Immature natural killer cell (primary cell): Measurements from ENCODE around the gene UFC1. TPM values are rescaled to one million over a fixed set of nuclear protein-coding genes. Genes with fewer than 3 reads are reported as not detected.

Experiments
- DNase-seq, 3 donors: peaks; one replicate each; pipeline ENCODE4 v3.0.0; 2022; ENCODE audit warnings: mixed read lengths in 1 of 3
- H3K27ac Mint-ChIP-seq, 6 donors: one replicate each; pipeline ENCODE4 v1.8.0; 2020; ENCODE audit warnings: mixed read lengths in 6 of 6, mild to moderate bottlenecking in 5 of 6, inconsistent platforms in 4 of 6, moderate library complexity in 3 of 6
- H3K27me3 Mint-ChIP-seq, 3 donors: one replicate each; pipeline ENCODE4 v1.8.0; 2020 to 2021; ENCODE audit warnings: low read depth in 3 of 3, mild to moderate bottlenecking in 3 of 3, mixed read lengths in 3 of 3, moderate library complexity in 3 of 3, inconsistent platforms in 1 of 3
- H3K36me3 Mint-ChIP-seq, 3 donors: one replicate each; pipeline ENCODE4 v1.8.0; 2020; ENCODE audit warnings: mixed read lengths in 3 of 3, inconsistent platforms in 2 of 3, mild to moderate bottlenecking in 2 of 3
- H3K4me1 Mint-ChIP-seq, 2 donors: one replicate each; pipeline ENCODE4 v1.8.0; 2020; ENCODE audit warnings: inconsistent platforms in 2 of 2, mild to moderate bottlenecking in 2 of 2, mixed read lengths in 2 of 2, moderate library complexity in 1 of 2
- H3K4me3 Mint-ChIP-seq, 5 donors: one replicate each; pipeline ENCODE4 v1.8.0; 2020; ENCODE audit warnings: mild to moderate bottlenecking in 5 of 5, mixed read lengths in 5 of 5, inconsistent platforms in 3 of 5, moderate library complexity in 3 of 5
- H3K9me3 Mint-ChIP-seq, 6 donors: one replicate each; pipeline ENCODE4 v1.8.0; 2020; ENCODE audit warnings: mild to moderate bottlenecking in 6 of 6, mixed read lengths in 6 of 6, inconsistent platforms in 4 of 6, moderate library complexity in 3 of 6
- polyA plus RNA-seq, 3 donors: library from polyadenylated mRNA; unstranded; fragments of 300-500 nt; fragmentation: Illumina TruSeq; gene quantifications; one replicate each; pipeline ENCODE4 v1.2.3, GENCODE V29; 2021

UFC1 gene
- polyA plus RNA-seq, 3 donors from 2014 or later, result 174 to 219 (median 186) TPM

DNA sequence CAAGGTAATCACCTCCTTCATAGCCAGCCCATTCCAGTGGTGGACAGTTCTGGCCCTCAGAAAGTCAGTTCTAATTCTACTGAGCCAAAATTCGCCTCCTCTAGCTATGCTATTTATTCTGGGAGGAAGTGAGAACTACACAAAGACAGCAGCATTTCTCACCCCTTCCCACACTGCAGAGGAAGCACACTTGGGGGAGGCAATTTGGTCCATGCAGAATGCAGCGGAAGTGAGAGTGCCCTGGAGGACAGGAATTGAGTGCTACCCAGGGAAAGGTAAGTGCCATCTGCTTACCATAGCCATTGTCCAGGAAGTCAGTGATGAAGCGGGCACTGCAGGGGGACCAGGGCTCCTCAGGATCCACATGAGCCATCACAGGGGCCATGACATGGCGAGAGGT, 41.4 kb downstream of the UFC1 start:
- peak; percentile 32 to 39 (median 33) for DNase-seq
- H3K4me3 Mint-ChIP-seq, result peak overlapping the region; percentile 53 to 87 (median 84)
- peak overlapping the region; percentile 87 to 97 (median 94) for H3K27ac Mint-ChIP-seq
- H3K4me1 Mint-ChIP-seq, result peaks cover 47 to 64% of the 10 kb centered on the region in 2 donors
- H3K36me3 Mint-ChIP-seq, result peaks cover 0 to 3% (median 0%) of the 10 kb centered on the region in 3 donors
- H3K27me3 Mint-ChIP-seq, result peaks cover 0 to 6% (median 2%) of the 10 kb centered on the region in 3 donors
- H3K9me3 Mint-ChIP-seq, result no peaks in the 10 kb centered on the region

DNA sequence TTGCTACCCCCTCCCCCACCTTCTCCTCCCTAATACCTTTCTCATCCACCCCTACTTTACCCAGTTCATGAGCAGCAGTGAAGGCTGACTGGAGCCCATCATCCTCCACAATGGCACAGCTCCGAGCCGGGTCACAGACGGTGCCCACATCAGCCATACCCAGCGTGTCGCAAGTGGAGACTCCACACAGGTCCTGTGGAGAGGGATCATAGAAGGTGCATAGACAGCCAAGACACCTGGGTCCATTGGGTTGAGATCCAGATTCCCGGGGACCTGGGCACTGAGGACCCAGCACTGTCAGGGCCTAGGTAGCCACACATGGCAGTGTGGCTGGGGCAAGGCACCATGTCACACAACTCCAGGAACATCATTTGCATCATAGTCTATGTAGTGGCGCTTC, 42.3 kb downstream of the UFC1 start:
- Mint-ChIP-seq H3K27me3 (peaks cover 0 to 6% (median 4%) of the 10 kb centered on the region in 3 donors), H3K27ac (peak overlapping the region; percentile 12 to 97 (median 79)), H3K36me3 (peaks cover 0 to 3% (median 0%) of the 10 kb centered on the region in 3 donors), H3K4me1 (peaks cover 57 to 71% of the 10 kb centered on the region in 2 donors), H3K9me3 (no peaks in the 10 kb centered on the region), H3K4me3 (peak overlapping the region in 1 of 5 donors; percentile 51)
- DNase-seq, result no peak

DNA sequence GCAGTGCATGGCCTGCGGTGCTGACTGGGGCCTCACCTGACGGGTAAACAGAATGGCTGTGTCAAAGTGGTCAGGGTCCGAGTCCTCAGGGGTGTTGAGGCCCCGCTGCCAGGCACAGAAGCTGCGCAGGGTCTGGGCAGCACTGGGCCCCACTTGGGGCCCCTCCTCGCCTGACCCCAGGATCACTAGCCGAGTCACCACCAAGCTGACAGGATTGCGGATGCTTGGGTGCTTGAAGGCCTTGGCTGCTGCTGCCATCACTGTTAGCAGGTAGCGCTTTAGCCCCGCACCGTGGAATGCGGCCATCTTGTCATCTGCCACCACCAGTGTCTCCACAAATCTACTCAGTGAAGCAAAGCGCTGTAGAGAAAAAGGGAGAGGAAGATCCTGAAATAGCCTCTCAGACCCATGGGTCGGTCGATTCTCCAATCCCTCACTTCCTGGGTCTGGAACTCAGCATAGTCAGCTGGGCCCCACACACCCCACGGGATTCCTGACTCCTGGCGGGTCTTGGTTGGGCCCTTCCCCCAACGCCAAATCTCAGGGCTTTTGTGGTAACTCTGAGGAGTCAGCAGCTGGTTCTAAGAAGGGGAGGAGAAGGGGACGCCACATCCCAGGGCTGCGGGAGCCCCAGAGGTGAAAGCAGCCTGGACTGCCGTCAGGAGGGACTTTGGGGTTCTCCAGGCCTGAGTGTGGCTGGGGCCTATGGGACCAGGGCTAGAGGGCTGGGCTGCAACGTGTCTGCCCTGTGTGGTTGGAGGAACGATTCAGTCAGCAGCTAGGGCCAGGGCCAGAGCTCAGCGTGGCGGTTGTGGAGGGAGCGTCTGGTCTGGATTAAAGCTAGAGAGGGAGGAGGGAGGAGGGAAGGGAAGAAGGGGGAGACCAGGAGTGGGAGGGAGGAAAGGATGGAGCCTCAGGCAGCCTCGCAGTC, 43.0 kb downstream of the UFC1 start:
- H3K27me3 Mint-ChIP-seq, result peaks cover 0 to 7% (median 4%) of the 10 kb centered on the region in 3 donors
- H3K36me3 Mint-ChIP-seq, result peaks cover 0 to 3% (median 0%) of the 10 kb centered on the region in 3 donors
- H3K27ac Mint-ChIP-seq, result peak overlapping the region in 3 of 6 donors; percentile 16 to 87 (median 31)
- no peak overlapping the region for H3K4me3 Mint-ChIP-seq
- peaks cover 63 to 75% of the 10 kb centered on the region in 2 donors for H3K4me1 Mint-ChIP-seq
- no peak for DNase-seq
- H3K9me3 Mint-ChIP-seq, result no peaks in the 10 kb centered on the region

DNA sequence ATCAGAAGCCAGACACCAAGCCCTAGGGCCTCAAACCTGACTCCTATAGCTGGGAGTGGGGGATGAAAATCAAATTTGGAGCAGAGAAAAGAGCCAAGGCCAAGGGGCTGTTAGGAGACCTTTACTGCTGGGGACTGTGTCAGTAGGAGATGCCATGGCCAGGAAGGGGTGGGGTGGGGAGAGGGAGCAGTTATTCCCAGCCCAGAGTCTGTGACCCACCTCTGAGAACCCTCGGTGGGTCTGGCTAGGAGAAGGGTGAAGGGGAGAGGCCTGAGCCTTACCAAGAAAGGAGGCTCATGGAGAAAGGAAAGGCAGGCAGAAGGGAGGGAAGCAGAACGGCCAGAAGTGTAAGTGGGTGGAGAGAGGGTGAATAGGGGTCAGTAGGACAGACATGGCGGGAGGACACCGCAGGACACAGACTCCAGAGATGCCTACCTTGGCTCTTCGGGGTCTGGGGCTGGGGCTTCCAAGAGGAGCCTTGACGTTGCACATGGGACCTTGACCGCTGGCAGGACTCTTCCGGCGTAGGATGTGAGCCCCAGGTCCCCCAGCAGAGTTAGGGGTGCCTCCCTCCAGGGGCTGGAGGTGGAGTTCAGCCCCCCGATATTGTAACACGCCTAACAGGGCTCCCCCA, 43.9 kb downstream of the UFC1 start:
- Mint-ChIP-seq H3K36me3 (peaks cover 0 to 3% (median 0%) of the 10 kb centered on the region in 3 donors), H3K4me1 (peaks cover 63 to 75% of the 10 kb centered on the region in 2 donors), H3K4me3 (no peak overlapping the region), H3K27ac (peak overlapping the region in 1 of 6 donors; percentile 31), H3K9me3 (no peaks in the 10 kb centered on the region), H3K27me3 (peaks cover 0 to 8% (median 5%) of the 10 kb centered on the region in 3 donors)
- DNase-seq, result no peak

DNA sequence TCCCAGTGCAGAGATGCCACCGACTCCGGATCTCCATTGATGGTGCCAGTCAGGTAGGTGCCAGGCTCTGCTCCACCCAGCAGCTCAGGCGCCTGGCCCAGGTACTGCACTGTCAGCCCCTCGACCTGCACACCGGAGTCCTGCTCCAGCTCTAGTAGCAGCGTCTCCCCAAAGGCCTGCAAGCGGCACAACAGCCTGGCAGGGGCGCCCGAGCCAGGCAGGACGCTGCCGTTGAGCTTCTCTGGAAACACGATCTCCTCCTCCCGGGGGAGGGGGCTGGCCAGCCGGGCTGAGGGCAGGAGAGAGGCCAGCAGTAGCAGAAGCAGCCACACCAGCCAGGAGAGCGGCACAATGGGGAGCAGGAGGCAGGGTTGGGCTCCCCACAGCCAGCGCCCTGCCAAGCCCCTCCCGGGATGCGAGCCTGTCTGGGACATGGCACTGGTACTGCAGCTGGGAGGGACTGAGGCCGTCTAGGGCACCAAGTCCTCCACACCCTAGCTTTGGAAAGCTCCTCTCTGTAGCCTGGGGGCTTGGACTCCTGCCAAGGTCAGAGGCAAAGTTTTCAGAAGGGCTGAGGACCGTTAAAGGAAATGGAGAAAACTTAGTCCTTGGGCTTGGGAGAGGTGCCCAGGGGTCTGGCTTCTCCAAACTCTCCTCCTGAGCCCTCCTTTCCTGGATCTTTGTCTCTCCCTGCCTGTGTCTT, 44.6 kb downstream of the UFC1 start:
- Mint-ChIP-seq H3K27me3 (peaks cover 0 to 8% (median 5%) of the 10 kb centered on the region in 3 donors), H3K36me3 (peaks cover 0 to 3% (median 0%) of the 10 kb centered on the region in 3 donors), H3K27ac (peak overlapping the region in 1 of 6 donors; percentile 41), H3K4me3 (no peak overlapping the region), H3K4me1 (peaks cover 63 to 73% of the 10 kb centered on the region in 2 donors), H3K9me3 (no peaks in the 10 kb centered on the region)
- no peak for DNase-seq

DNA sequence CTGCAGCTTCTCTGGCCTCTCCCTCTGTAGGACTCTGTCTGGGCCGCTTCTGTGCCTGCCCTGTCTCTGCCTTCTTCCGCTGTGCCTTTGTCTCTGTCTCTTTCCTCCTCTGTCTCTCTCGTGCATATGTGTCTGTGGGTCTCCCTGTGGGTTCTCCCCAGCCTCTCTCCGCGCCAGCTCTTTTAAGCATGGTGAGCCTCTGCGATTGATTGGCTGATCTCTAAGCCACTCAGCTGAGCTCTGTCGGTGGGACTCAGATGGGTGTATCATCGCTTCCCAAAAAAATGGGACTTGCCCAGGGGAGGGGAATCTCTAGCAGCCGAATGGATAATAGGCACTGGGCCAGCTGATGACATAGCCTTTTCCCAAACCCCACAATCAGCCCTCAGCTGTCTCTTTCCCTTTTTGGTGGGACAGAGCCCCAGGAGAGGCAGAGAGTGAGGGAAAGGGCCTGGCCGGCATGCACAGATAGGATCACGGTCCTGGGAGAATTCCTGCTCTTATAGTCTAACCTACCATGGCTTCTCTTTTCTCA, 45.2 kb downstream of the UFC1 start, which contains the start of gene ADAMTS4:
Gene ADAMTS4, minus strand, starts transcription at position 158 of the 535 bp plus-strand sequence. CDS start 427 bp downstream, outside the sequence.
- Mint-ChIP-seq H3K36me3 (peaks cover 0 to 4% (median under 1%) of the 10 kb centered on the region in 3 donors), H3K9me3 (no peaks in the 10 kb centered on the region), H3K27me3 (peaks cover 0 to 8% (median 5%) of the 10 kb centered on the region in 3 donors), H3K4me3 (peak within 1 kb of the TSS in 2 of 5 donors; percentile 5 to 44), H3K27ac (peak within 1 kb of the TSS in 3 of 6 donors; percentile 20 to 96 (median 41)), H3K4me1 (peaks cover 63 to 75% of the 10 kb centered on the region in 2 donors)
- DNase-seq, result no peak

DNA sequence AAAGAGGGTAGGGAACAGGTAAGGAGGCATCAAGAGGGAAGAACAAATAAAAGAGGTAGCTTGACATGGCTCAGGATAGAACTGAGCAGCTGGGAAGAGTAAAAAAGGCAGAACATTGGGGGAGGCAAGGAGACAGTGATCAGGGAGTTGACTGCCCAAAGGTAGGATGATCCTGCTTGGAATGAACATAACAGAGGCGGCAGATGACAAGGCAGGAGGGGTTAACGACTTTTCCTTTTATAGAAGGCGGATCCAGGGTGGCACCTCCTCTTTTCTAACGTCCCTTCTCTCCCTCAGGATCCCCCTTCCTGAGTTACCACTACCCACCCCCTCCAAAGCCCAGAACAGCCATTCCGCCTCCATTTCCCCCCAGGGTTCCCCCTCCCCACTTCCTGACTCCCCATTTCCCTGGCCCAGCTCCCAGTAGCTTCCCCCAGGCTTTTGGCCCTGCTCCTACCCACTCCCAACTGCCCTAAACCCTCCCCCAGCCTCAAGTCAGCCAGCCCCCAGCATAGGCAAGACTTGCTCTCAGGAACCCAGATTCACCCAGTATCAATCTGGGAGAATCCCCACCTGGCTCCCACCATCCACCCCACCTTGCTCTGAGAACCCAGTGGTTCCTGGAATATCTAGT, 45.8 kb downstream of the UFC1 start:
- peak overlapping the region in 4 of 6 donors; percentile 83 to 98 (median 96) for H3K27ac Mint-ChIP-seq
- no peak for DNase-seq
- H3K4me1 Mint-ChIP-seq, result peaks cover 63 to 76% of the 10 kb centered on the region in 2 donors
- H3K36me3 Mint-ChIP-seq, result peaks cover 6 to 10% (median 7%) of the 10 kb centered on the region in 3 donors
- H3K9me3 Mint-ChIP-seq, result no peaks in the 10 kb centered on the region
- H3K4me3 Mint-ChIP-seq, result peak overlapping the region in 2 of 5 donors; percentile 5 to 44
- peaks cover 0 to 8% (median 5%) of the 10 kb centered on the region in 3 donors for H3K27me3 Mint-ChIP-seq

DNA sequence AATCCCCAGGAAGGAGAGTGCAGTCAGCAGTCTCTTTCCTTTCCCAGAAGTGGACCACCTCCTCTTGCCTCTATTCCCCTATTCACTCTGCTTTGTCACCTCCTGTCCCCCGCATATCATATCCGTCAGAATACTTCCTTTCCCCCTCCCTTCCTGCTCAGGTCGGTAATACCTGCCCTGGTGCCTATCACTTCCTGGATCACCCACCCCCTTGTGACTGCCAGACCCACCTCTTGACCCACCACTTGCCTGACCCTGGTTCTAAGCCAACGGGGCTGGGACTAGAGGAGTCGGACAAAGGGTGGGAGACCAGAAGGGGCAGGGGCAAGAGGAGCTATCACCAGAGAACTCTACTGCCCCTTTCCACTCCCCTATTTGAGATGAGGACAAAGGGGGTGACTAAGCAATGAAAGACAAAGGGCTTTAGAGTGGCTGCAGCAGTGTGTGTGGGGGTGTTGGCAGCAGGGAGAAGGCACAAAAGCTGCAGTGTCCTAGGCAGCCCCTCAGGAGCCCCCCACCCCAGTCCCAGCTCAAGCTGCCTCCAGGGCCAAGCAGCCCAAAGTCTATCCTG, 46.7 kb downstream of the UFC1 start:
- peaks cover 6 to 14% (median 7%) of the 10 kb centered on the region in 3 donors for H3K36me3 Mint-ChIP-seq
- DNase-seq, result no peak
- H3K27ac Mint-ChIP-seq, result peak overlapping the region; percentile 83 to 98 (median 96)
- peaks cover 62 to 75% of the 10 kb centered on the region in 2 donors for H3K4me1 Mint-ChIP-seq
- peak overlapping the region in 4 of 5 donors; percentile 3 to 94 (median 48) for H3K4me3 Mint-ChIP-seq
- no peaks in the 10 kb centered on the region for H3K9me3 Mint-ChIP-seq
- peaks cover 0 to 8% (median 5%) of the 10 kb centered on the region in 3 donors for H3K27me3 Mint-ChIP-seq

DNA sequence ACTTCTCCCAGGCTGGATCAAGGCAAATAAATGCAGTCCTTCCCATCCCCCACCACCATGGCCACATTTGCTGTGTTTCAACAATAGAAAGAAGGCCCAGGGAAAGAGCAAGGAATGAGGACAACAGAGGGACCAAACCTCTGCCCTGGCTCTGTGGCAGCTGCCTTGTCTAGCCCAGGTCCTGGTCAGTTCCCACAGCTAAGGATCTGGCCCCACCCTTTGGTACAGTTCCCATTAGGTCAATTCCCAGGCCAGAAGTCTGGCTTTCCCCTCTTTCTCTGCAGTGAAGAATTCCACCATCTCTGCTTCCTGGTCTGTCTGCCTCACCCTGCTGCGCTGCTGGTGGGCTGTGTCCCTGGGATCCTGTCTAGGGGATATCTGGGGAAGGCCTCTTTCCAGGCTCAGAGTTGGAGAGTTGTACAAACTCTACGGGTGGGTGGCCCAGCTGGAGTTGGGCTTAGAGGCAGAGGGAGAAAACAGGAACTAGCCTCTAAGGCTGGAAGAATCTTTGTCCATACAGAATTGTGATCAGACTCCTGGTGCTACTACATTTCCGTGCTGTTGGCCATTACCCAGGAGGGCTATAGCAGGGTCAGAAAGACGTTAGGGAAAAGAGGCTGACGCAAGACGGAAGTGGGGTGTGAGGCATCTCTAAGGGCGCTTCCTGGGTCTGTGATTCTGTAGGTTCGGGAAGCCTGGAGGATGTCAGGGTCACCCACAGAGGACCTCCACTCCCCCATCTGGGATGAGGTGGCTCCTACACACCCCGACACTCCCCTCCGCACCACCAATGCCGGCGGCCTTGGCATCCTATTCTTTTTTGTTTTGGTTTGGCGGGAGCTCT, 47.4 kb downstream of the UFC1 start:
- H3K4me3 Mint-ChIP-seq, result peak overlapping the region; percentile 94 to 96 (median 94)
- peaks cover 6 to 20% (median 10%) of the 10 kb centered on the region in 3 donors for H3K36me3 Mint-ChIP-seq
- peaks cover 62 to 73% of the 10 kb centered on the region in 2 donors for H3K4me1 Mint-ChIP-seq
- peaks cover 0 to 8% (median 5%) of the 10 kb centered on the region in 3 donors for H3K27me3 Mint-ChIP-seq
- H3K27ac Mint-ChIP-seq, result peak overlapping the region; percentile 96 to 98 (median 98)
- no peak for DNase-seq
- H3K9me3 Mint-ChIP-seq, result no peaks in the 10 kb centered on the region

DNA sequence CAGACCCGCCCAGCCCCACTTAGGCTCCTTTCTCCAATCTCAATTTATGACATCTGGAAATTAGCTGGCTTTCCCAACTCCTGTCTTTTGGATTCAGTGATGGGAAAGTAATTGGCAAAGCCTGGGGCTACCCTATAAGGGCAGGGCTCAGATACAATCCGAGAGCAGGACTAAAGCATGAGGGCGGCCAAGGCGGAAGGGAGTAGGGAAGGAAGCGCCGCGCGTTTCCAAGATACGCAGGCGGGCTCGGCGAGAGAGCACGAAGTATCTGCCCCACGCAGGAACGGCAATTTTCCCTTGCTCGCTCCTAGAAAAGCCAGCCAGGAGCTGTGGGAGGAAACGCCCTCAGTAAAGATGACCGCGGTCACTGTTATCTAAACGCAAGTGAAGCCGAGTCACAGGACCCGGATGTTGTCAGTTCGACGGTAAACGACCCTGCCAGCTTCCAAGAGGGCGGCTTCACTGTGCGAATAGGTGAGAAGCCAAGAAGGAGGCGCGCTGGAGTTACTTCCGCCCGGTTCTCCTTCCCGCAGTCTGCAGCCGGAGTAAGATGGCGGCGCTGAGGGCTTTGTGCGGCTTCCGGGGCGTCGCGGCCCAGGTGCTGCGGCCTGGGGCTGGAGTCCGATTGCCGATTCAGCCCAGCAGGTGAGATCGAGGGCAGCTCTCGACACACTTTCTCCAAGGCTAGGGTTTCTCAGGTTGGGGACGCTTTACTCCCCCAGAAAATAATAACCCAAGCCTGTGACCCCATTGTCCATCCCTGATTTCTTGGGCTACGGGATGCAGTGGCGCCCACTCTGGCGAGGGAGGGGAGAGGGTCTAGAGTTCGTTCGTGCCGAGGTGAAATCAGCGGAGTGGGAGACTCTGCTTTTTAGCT, 48.3 kb downstream of the UFC1 start, which contains the start of gene NDUFS2:
Gene NDUFS2, plus strand, starts transcription at position 532 of the 877 bp plus-strand sequence. Its CDS starts 19 bp downstream, at position 551.
- peaks cover 6 to 27% (median 13%) of the 10 kb centered on the region in 3 donors for H3K36me3 Mint-ChIP-seq
- peaks cover 0 to 8% (median 5%) of the 10 kb centered on the region in 3 donors for H3K27me3 Mint-ChIP-seq
- H3K4me1 Mint-ChIP-seq, result peaks cover 64 to 67% of the 10 kb centered on the region in 2 donors
- peak within 1 kb of the TSS; percentile 94 to 96 (median 94) for H3K4me3 Mint-ChIP-seq
- peak; percentile 93 to 95 (median 94) for DNase-seq
- peak within 1 kb of the TSS; percentile 96 to 98 (median 98) for H3K27ac Mint-ChIP-seq
- H3K9me3 Mint-ChIP-seq, result no peaks in the 10 kb centered on the region
